Inflammatory macrophage (primary cell): ENCODE results near the gene WDR70.
"Not testable (repeated sequence)": the region's sequence is repeated elsewhere in the genome, so short reads cannot be mapped to it uniquely, and the experiment has no call there.

Experiments
- DNase-seq, 2 donors: peaks; one replicate each; pipeline ENCODE4 v3.0.0-alpha.2; 2020 to 2022
- total RNA-seq, 18 experiments: gene quantifications; one replicate each; lab custom pipeline; 2026; ENCODE audit warnings: mixed read lengths in 6 of 18, inconsistent platforms in 2 of 18; lab: John Stamatoyannopoulos, UW

WDR70 gene
- 12.0 to 34.6 (median 27.8) reads per million in 18 experiments for total RNA-seq

GRCh38 chr5:37379100-37379628 is at the start of gene WDR70:
Gene WDR70, plus strand, starts transcription at chr5:37379318. Its CDS starts 50 bp downstream, at chr5:37379368.
- peak; percentile 96 to 97 for DNase-seq

- not testable (repeated sequence) for DNase-seq
Measured at GRCh38 chr5:37334754-37335153, 44.4 kb upstream of the WDR70 start.

DNA sequence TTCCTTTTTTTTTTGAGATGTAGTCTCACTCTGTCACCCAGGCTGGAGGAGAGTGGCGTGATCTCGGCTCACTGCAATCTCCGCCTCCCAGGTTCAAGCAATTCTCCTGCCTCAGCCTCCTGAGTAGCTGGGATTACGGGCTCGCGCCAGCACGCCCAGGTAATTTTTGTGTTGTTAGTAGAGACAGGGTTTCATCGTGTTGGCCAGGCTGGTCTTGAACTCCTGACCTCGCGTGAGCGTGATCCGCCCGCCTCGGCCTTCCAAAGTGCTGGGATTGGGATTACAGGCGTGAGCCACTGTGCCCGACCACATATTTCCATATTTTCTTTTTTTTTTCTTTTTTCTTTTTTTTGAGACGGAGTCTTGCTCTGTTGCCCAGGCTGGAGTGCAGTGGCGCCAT is 36.4 kb upstream of the WDR70 start:
- DNase-seq: not testable (repeated sequence)

GRCh38 chr5:37355161-37355560 is 24.0 kb upstream of the WDR70 start:
- DNase-seq: no peak

DNA sequence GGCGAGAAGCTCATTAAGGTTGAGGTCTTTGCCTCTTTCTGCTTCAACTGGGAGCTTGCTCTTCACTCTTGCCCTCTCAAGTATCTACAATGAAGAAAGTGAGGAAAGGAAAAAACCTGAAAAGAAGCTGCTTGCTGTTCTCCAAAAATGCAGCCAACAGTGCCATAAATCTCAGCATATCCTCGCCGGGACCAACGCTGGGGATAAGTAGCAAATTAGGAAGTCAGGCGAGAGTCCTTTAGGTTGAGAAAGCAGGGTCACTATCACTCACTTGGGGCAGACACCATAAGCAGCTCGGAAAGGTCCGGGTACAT is 8.6 kb upstream of the WDR70 start:
- DNase-seq: no peak

GRCh38 chr5:37370864-37371726 is 8.0 kb upstream of the WDR70 start, which contains the start of gene NUP155:
Gene NUP155, minus strand, starts transcription at chr5:37371106. Its CDS starts 129 bp downstream, at chr5:37370977.
- peak; percentile 91 to 93 for DNase-seq

GRCh38 chr5:37375091-37375490 is 4.0 kb upstream of the WDR70 start:
- DNase-seq: no peak

DNA sequence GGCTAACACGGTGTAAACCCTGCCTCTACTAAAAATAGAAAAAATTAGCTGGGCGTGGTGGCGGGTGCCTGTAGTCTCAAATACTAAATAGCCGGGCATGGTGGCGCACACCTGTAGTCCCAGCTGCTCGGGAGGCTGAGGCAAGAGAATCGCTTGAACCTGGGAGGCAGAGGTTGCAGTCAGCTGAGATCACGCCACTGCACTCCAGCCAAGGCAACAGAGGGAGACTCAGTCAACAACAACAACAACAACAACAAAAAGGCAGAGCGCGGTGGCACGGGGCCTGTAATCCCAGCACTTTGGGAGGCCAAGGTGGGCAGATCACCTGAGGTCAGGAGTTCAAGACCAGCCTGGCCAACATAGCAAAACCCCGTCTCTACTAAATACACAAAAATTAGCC is 1.1 kb upstream of the WDR70 start:
- not testable (repeated sequence) for DNase-seq

GRCh38 chr5:37391591-37391990 is 12.5 kb downstream of the WDR70 start:
- peak; percentile 27 to 70 for DNase-seq

- peak in 1 of 2 donors; percentile 34 for DNase-seq
Measured at GRCh38 chr5:37396352-37396751, 17.2 kb downstream of the WDR70 start.

DNA sequence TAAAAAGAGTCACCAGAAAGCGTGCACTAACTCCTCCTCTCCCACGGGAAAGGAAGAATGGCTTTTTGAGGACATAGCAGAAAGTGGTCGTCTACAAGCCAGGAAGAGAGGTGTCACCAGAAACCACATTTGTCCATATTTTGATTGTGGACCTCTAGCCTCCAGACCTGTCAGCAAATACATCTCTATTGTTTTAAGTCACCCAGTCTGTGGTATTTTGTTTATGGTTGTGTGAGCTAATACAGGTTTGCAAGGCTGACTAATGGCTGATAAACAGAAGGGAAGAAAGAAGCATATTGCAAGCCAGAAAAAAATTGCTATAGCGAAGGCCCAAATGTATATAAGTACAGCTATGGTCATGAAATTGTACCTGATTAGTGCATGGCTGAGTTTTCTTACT is 21.4 kb downstream of the WDR70 start:
- DNase-seq: no peak

GRCh38 chr5:37412515-37412914 is 33.4 kb downstream of the WDR70 start:
- DNase-seq: no peak

DNA sequence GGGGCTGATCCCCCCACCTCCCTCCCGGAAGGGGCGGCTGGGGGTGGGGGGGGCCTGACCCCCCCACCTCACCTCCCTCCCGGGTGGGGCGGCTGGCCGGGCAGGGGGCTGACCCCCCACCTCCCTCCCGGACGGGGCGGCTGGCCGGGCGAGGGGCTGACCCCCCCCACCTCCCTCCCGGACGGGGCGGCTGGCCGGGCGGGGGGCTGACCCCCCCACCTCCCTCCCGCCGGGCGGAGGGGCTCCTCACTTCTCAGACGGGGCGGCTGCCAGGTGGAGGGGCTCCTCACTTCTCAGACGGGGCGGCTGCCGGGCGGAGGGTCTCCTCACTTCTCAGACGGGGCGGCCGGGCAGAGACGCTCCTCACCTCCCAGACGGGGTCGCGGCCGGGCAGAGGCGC is 36.3 kb downstream of the WDR70 start:
- not testable (repeated sequence) for DNase-seq

GRCh38 chr5:37417347-37417746 is 38.2 kb downstream of the WDR70 start:
- DNase-seq: no peak

- no peak for DNase-seq
Measured at GRCh38 chr5:37424441-37424840, 45.3 kb downstream of the WDR70 start.

DNA sequence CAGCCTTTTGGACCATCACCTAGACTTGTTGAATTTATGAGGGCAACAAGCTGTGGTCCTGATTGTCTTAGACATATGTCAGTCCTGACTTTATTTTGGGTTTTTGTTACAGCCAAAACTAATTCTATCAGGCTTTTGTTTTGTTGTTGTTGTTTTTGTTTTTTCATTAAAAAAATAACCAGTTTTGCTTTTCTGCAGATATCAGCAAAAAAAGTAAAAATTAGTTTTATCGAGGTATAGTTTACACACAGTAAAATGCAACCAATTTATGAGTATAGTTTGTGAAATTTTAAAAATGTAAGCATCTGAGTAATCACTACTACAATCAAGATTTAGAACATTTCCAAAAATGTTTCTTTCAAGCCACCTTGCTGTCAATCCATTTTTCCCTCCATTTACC is 48.9 kb downstream of the WDR70 start:
- DNase-seq: no peak

DNA sequence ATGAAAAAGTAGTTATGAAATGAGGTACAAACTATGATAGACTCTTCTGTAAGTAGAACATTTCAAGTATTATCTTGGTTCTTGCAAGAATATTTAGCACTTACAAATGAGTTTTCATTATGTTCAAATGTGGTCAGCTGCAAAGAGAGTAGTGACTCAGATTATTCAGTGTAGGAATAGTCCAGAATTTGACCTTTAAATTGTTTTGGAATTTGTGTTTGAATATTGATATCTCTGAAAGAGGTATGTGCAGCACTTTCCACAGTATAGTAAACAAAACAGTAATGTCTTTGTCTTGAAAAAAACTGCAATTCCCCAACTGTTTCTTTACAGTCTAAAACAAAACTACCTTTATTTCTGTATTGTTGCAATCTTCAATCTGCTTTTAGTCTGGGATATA is 56.1 kb downstream of the WDR70 start:
- DNase-seq: no peak

DNA sequence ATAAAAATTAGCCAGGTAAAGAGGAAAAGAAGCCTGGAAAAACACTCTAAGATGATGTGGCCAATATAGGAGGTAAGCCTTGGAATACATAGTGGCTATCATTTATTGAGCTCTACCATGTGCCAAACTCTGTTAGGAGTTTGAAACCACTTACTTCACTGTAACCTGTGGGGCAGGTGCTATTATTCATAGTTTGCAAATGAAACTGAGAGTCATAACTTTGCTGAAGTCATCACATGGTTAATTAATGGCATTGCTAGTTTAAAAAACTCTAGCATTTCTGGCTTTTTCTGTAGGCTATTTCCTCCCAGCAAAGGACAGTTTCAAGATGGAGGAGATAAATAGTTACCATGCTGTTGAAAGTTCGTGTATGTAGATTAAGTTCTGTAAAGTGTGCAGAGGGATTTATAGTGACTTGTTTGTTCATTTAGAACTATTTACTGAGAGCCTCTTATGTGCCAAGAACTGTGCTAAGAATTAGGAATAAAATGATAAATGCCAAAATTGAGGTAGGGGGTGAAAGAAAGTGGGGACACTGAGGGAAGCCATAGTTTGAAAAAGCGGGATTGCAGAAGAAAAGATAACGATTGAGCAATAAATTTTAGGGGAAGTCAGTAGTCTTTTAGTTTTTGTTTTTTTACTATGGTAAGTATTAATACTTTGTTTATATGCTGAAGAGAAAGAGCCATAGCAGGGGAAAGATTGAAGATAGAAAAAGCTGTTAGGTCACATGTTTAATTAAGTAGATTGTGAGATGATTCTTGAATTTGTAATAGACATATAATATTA is 57.2 kb downstream of the WDR70 start:
- DNase-seq: no peak

- no peak for DNase-seq
Measured at GRCh38 chr5:37437711-37438110, 58.6 kb downstream of the WDR70 start.

DNA sequence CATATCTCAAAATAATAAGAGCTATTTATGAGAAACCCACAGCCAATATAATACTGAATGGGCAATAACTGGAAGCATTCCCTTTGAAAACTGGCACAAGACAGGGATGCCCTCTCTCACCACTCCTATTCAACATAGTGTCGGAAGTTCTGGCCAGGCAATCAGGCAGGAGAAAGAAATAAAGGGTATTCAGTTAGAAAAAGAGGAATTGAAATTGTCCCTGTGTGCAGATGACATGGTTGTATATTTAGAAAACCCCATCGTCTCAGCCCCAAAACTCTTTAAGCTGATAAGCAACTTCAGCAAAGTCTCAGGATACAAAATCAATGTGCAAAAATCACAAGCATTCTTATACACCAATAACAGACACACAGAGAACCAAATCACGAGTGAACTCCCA is 66.7 kb downstream of the WDR70 start:
- DNase-seq: not testable (repeated sequence)

DNA sequence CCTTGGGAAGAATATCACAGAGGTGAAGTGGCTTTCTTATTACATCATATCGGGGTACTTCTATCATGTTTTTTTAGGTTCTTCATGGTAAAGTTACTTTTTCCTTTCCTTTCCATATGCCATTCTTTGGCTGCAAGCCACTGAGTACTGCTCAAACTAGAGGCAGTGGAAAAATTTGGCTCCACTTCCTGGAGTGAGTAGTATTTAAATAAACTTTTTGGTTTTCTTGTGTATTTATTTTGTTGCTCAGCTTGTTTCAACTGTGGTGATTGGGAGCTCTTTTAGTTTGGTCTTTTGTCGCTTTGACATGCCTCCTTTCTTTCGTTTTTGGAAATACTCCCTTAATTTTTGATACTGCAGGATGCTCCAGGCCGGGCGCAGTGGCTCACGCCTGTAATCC is 69.8 kb downstream of the WDR70 start:
- no peak for DNase-seq

DNA sequence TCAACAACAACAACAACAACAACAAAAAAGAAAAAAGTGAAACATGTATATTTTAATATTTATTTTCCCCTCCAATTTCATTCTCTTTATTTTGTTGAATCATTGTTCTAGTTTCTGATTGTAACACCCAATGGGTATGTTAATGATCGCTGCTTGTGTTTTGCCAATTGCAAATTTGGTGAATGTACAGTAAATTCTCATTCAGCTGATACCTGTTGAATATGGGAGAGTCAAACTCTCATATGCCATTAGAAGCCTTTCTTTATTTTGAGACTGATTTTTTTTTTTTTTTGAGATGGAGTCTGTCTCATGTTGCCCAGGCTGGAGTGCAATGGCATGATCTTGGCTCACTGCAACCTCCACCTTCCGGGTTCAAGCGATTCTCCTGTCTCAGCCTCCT is 72.9 kb downstream of the WDR70 start:
- not testable (repeated sequence) for DNase-seq

DNA sequence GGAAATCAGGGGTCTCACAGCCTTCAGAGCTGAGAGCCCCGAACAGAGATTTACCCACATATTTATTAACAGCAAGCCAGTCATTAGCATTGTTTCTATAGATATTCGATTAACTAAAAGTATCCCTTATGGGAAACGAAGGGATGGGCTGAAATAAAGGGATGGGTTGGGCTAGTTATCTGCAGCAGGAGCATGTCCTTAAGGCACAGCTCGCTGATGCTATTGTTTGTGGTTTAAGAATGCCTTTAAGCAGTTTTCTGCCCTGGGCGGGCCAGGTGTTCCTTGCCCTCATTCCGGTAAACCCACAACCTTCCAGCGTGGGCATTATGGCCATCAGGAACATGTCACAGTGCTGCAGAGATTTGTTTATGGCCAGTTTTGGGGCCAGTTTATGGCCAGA is 74.1 kb downstream of the WDR70 start:
- not testable (repeated sequence) for DNase-seq
